NCI-H460 (cell line): ENCODE results near the gene ALDH1L2. TPM values are rescaled to one million over a fixed set of nuclear protein-coding genes. Genes with fewer than 3 reads are reported as not detected.

Experiments
- DNase-seq: peaks from one replicate; pipeline ENCODE4 v3.0.0-alpha.2; 2016; ENCODE audit warnings: low read depth; ENCODE audit errors: extremely low read depth
- total RNA-seq: library from RNA; depleted of rRNA; stranded (reverse); fragments of >200 nt; shearing (Covaris generic); gene quantifications from 2 replicates; pipeline ENCODE4 v1.2.3, GENCODE V29; 2014

ALDH1L2 gene
- total RNA-seq, 1 experiment from 2014 or later = 54.1 TPM

- no peak for DNase-seq
These were observed 1.2 kb upstream of the ALDH1L2 start for GRCh38 chr12:105085501-105085900.

GRCh38 chr12:105083551-105084105, 630 bp downstream of the ALDH1L2 start:
- peak; percentile 74 for DNase-seq

GRCh38 chr12:105083031-105083430, 1.2 kb downstream of the ALDH1L2 start:
- DNase-seq = peak; percentile 11

- DNase-seq = no peak
These were observed 5.3 kb downstream of the ALDH1L2 start for GRCh38 chr12:105078712-105079570.

GRCh38 chr12:105077435-105077834, 6.8 kb downstream of the ALDH1L2 start:
- DNase-seq = no peak

- DNase-seq = no peak
These were observed 7.3 kb downstream of the ALDH1L2 start for GRCh38 chr12:105076913-105077312.

- DNase-seq = no peak
These were observed 8.2 kb downstream of the ALDH1L2 start for GRCh38 chr12:105076098-105076497.

- no peak for DNase-seq
These were observed 11.3 kb downstream of the ALDH1L2 start for GRCh38 chr12:105072888-105073488.

GRCh38 chr12:105071981-105072380, 12.3 kb downstream of the ALDH1L2 start:
- DNase-seq = no peak

- no peak for DNase-seq
These were observed 14.1 kb downstream of the ALDH1L2 start for GRCh38 chr12:105069936-105070702.

GRCh38 chr12:105067511-105068031, 16.7 kb downstream of the ALDH1L2 start:
- no peak for DNase-seq

- no peak for DNase-seq
These were observed 19.6 kb downstream of the ALDH1L2 start for GRCh38 chr12:105064564-105065178.

GRCh38 chr12:105060715-105061378, 23.4 kb downstream of the ALDH1L2 start:
- no peak for DNase-seq

- DNase-seq = no peak
These were observed 27.1 kb downstream of the ALDH1L2 start for GRCh38 chr12:105057174-105057573.

- DNase-seq = peak; percentile 72
These were observed 31.1 kb downstream of the ALDH1L2 start for GRCh38 chr12:105053116-105053572.

GRCh38 chr12:105051981-105052380, 32.3 kb downstream of the ALDH1L2 start:
- DNase-seq = no peak

- no peak for DNase-seq
These were observed 35.9 kb downstream of the ALDH1L2 start for GRCh38 chr12:105048315-105048714.

- DNase-seq = no peak
These were observed 37.0 kb downstream of the ALDH1L2 start for GRCh38 chr12:105047308-105047707.

GRCh38 chr12:105041186-105041585, 43.1 kb downstream of the ALDH1L2 start:
- DNase-seq = no peak

GRCh38 chr12:105040476-105040875, 43.8 kb downstream of the ALDH1L2 start:
- DNase-seq = no peak
